HepG2 (cell line): Measurements from ENCODE around the gene MTO1. TPM values are rescaled to one million over a fixed set of nuclear protein-coding genes. Genes with fewer than 3 reads are reported as not detected.

ENCODE experiments used
- BRD4 ChIP-seq: sonication (generic); formaldehyde crosslinking; IDR thresholded peaks from 2 replicates; pipeline ENCODE4 v1.4.0; 2020; ENCODE audit warnings: missing genetic modification reagents
- CBX5 ChIP-seq: sonication (generic); formaldehyde crosslinking; IDR thresholded peaks from 2 replicates; pipeline ENCODE4 v1.4.0; 2020; ENCODE audit warnings: missing genetic modification reagents, borderline replicate concordance
- FOXA1 ChIP-seq, 2 experiments: fragments of 450-650 bp in 1 of 2; sonication (generic) in 1 of 2; formaldehyde crosslinking in 1 of 2; IDR thresholded peaks; 2 replicates each; pipeline versions ENCODE4 v1.4.0 to v1.6.1; 2016 to 2020; ENCODE audit warnings: missing genetic modification reagents in 1 of 2
- GRHL1 ChIP-seq: sonication (generic); formaldehyde crosslinking; conservative IDR thresholded peaks from 2 replicates; pipeline ENCODE4 v1.8.0; 2022; ENCODE audit warnings: missing genetic modification reagents
- HNF4G ChIP-seq, 2 experiments: sonication (generic) in 1 of 2; formaldehyde crosslinking in 1 of 2; IDR thresholded peaks; 2 replicates each; pipeline versions ENCODE4 v1.4.0 to v1.6.1; 2011 to 2020; ENCODE audit warnings: borderline replicate concordance in 2 of 2, low read depth in 2 of 2, mild to moderate bottlenecking in 2 of 2, low read length in 1 of 2, missing genetic modification reagents in 1 of 2, moderate library complexity in 1 of 2
- KAT7 ChIP-seq: IDR thresholded peaks from 2 replicates; pipeline ENCODE4 v1.6.1; 2018; ENCODE audit warnings: borderline replicate concordance, missing compliant biosample characterization
- KLF11 ChIP-seq: IDR thresholded peaks from 2 replicates; pipeline ENCODE4 v1.6.1; 2016; ENCODE audit warnings: missing compliant biosample characterization
- MLLT10 ChIP-seq: sonication (generic); formaldehyde crosslinking; IDR thresholded peaks from 2 replicates; pipeline ENCODE4 v1.4.0; 2020; ENCODE audit warnings: missing genetic modification reagents
- PAF1 ChIP-seq: IDR thresholded peaks from 2 replicates; pipeline ENCODE4 v1.6.1; 2016; ENCODE audit warnings: missing genetic modification reagents, missing compliant biosample characterization
- POLR2AphosphoS5 ChIP-seq: IDR thresholded peaks from 2 replicates; pipeline ENCODE4 v1.6.1; 2012; ENCODE audit warnings: low read depth, low read length
- RARG ChIP-seq: sonication (generic); formaldehyde crosslinking; IDR thresholded peaks from 2 replicates; pipeline ENCODE4 v1.4.0; 2020; ENCODE audit warnings: low read depth, mild to moderate bottlenecking, missing genetic modification reagents
- REL ChIP-seq: sonication (generic); formaldehyde crosslinking; conservative IDR thresholded peaks from 2 replicates; pipeline ENCODE4 v1.8.0; 2022; ENCODE audit warnings: mild to moderate bottlenecking, missing genetic modification reagents, moderate library complexity
- SRSF1 ChIP-seq: fragments of 200-400 bp; formaldehyde crosslinking; optimal IDR thresholded peaks from 2 replicates; pipeline ENCODE3; 2017; ENCODE audit warnings: mild to moderate bottlenecking, low read depth, low read length, moderate library complexity
- STAG1 ChIP-seq: sonication (generic); formaldehyde crosslinking; IDR thresholded peaks from 2 replicates; pipeline ENCODE4 v1.4.0; 2020; ENCODE audit warnings: missing genetic modification reagents
- TAF15 ChIP-seq: fragments of 200-400 bp; formaldehyde crosslinking; IDR thresholded peaks from one replicate; pipeline ENCODE4 v1.6.1; 2018; ENCODE audit warnings: mild to moderate bottlenecking, low read depth, low read length; ENCODE audit not compliant: poor library complexity, severe bottlenecking
- ZBTB3 ChIP-seq: sonication (generic); formaldehyde crosslinking; IDR thresholded peaks from 2 replicates; pipeline ENCODE4 v1.4.0; 2020; ENCODE audit warnings: low read depth, mild to moderate bottlenecking, moderate library complexity, missing genetic modification reagents, borderline replicate concordance
- ZNF281 ChIP-seq: sonication (generic); formaldehyde crosslinking; IDR thresholded peaks from 2 replicates; pipeline ENCODE4 v1.4.0; 2020; ENCODE audit warnings: missing genetic modification reagents, borderline replicate concordance
- ZNF354B ChIP-seq: sonication (generic); formaldehyde crosslinking; IDR thresholded peaks from 2 replicates; pipeline ENCODE4 v1.8.0; 2022; ENCODE audit warnings: mild to moderate bottlenecking, missing genetic modification reagents
- ZNF703 ChIP-seq: sonication (generic); formaldehyde crosslinking; IDR thresholded peaks from 2 replicates; pipeline ENCODE4 v1.5.1; 2020; ENCODE audit warnings: missing genetic modification reagents, mild to moderate bottlenecking, moderate library complexity, borderline replicate concordance
- ZNF878 ChIP-seq: sonication (generic); formaldehyde crosslinking; IDR thresholded peaks from 2 replicates; pipeline ENCODE4 v1.8.1; 2023; ENCODE audit warnings: mild to moderate bottlenecking, missing genetic modification reagents, moderate library complexity
- ZSCAN20 ChIP-seq: sonication (generic); formaldehyde crosslinking; IDR thresholded peaks from 2 replicates; pipeline ENCODE4 v1.4.0; 2020; ENCODE audit warnings: missing genetic modification reagents, mild to moderate bottlenecking, borderline replicate concordance
- polyA plus RNA-seq, 8 experiments: library from polyadenylated mRNA; depleted of rRNA in 3 of 8; stranded (reverse) in 7 of 8; unstranded in 1 of 8; fragments of >200 nt; fragmentation: Illumina TruSeq in 4 of 8; extraction: Trizol in 4 of 8; gene quantifications; 2 replicates each; pipeline versions ENCODE4 v1.2.1 to v1.2.3, GENCODE V29; 2011 to 2016; ENCODE audit warnings: low read depth in 4 of 8, missing spikeins in 1 of 8, mixed read lengths in 1 of 8; ENCODE audit not compliant: insufficient read depth in 1 of 8
- total RNA-seq, 5 experiments: library from RNA; depleted of rRNA; stranded (reverse); fragments of >200 nt; fragmentation: Illumina TruSeq; extraction: Trizol; gene quantifications; 2 replicates each; pipeline ENCODE4 v1.2.3, GENCODE V29; 2016; ENCODE audit warnings: low read depth in 1 of 5
- TF ChIP-seq, protein P1 (sequence below): sonication (generic); formaldehyde crosslinking; IDR thresholded peaks from 2 replicates; pipeline ENCODE4 v1.4.0; 2020; ENCODE audit warnings: low read depth, mild to moderate bottlenecking, missing genetic modification reagents
- TF ChIP-seq, protein P2 (sequence below): sonication (generic); formaldehyde crosslinking; IDR thresholded peaks from 2 replicates; pipeline ENCODE4 v1.4.0; 2020; ENCODE audit warnings: missing genetic modification reagents

Gene MTO1
- total and polyA plus RNA-seq, 2 of the 13 experiments (the other 11 are each of a cell fraction or from before 2014, with no cell fraction given): 21.1 to 45.3 TPM

DNA sequence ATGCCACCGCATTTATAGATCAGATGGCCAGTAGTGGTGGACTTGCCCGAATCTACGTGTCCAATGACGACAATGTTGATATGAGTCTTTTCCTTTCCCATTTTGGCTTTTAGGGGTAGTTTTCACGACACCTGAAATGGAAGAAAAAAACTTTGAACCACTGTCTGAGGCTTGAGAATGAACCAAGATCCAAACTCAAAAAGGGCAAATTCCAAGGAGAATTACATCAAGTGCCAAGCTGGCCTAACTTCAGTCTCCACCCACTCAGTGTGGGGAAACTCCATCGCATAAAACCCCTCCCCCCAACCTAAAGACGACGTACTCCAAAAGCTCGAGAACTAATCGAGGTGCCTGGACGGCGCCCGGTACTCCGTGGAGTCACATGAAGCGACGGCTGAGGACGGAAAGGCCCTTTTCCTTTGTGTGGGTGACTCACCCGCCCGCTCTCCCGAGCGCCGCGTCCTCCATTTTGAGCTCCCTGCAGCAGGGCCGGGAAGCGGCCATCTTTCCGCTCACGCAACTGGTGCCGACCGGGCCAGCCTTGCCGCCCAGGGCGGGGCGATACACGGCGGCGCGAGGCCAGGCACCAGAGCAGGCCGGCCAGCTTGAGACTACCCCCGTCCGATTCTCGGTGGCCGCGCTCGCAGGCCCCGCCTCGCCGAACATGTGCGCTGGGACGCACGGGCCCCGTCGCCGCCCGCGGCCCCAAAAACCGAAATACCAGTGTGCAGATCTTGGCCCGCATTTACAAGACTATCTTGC, 58.6 kb downstream of the MTO1 start (continued):
- peak; percentile 73; the same call in 1 of the 2 replicates for TF ChIP-seq KAT7 (CRISPR knock-in tag)
- TF ChIP-seq, protein P1, sequence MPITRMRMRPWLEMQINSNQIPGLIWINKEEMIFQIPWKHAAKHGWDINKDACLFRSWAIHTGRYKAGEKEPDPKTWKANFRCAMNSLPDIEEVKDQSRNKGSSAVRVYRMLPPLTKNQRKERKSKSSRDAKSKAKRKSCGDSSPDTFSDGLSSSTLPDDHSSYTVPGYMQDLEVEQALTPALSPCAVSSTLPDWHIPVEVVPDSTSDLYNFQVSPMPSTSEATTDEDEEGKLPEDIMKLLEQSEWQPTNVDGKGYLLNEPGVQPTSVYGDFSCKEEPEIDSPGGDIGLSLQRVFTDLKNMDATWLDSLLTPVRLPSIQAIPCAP: peak; percentile 44; the same call in 1 of the 2 replicates
- TF ChIP-seq FOXA1 (IDR thresholded peaks at IDR 0.05): no peak
- no peak for TF ChIP-seq FOXA1 (CRISPR knock-in tag; IDR thresholded peaks at IDR 0.05)
- TF ChIP-seq GRHL1: no peak
- peak; percentile 87 for TF ChIP-seq RARG (CRISPR knock-in tag)
- TF ChIP-seq REL: 0 out of 2 replicates have a peak, but pooled peaks have one; percentile 44
- TF ChIP-seq STAG1 (CRISPR knock-in tag): no peak
- peak; percentile 48 for TF ChIP-seq TAF15
- TF ChIP-seq KLF11: peak; percentile 60; the same call in 1 of the 2 replicates
- no peak for TF ChIP-seq HNF4G (IDR thresholded peaks at IDR 0.05; ENCODE audit: borderline replicate concordance, low read depth, low read length)
- peak; percentile 39; the same call in 1 of the 2 replicates for TF ChIP-seq HNF4G (CRISPR knock-in tag; IDR thresholded peaks at IDR 0.05; ENCODE audit: borderline replicate concordance, low read depth)
- TF ChIP-seq SRSF1: peak; percentile 37
- no peak for TF ChIP-seq CBX5 (CRISPR knock-in tag)
- TF ChIP-seq ZNF703 (CRISPR knock-in tag): peak; percentile 97
- peak; percentile 29; the same call in 1 of the 2 replicates for TF ChIP-seq POLR2AphosphoS5
- TF ChIP-seq BRD4 (CRISPR knock-in tag): peak; percentile 40; the same call in 1 of the 2 replicates
- peak; percentile 100 for TF ChIP-seq ZNF878 (CRISPR knock-in tag)
- 0 out of 2 replicates have a peak, but pooled peaks have one; percentile 22 for TF ChIP-seq ZSCAN20
- TF ChIP-seq, protein P2, sequence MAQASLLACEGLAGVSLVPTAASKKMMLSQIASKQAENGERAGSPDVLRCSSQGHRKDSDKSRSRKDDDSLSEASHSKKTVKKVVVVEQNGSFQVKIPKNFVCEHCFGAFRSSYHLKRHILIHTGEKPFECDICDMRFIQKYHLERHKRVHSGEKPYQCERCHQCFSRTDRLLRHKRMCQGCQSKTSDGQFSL (CRISPR knock-in tag): 0 out of 2 replicates have a peak, but pooled peaks have one; percentile 38
- TF ChIP-seq ZNF354B (CRISPR knock-in tag): no peak
- TF ChIP-seq MLLT10 (CRISPR knock-in tag): peak; percentile 50; the same call in 1 of the 2 replicates
- TF ChIP-seq ZBTB3 (CRISPR knock-in tag): 0 out of 2 replicates have a peak, but pooled peaks have one; percentile 4
- TF ChIP-seq ZNF281 (CRISPR knock-in tag): peak; percentile 76; the same call in 1 of the 2 replicates
- peak; percentile 93 for TF ChIP-seq PAF1
